MCF 10A (cell line): Measurements from ENCODE around the gene ABLIM2. TPM values are rescaled to one million over a fixed set of nuclear protein-coding genes. Genes with fewer than 3 reads are reported as not detected.

Source experiments
- BruUV-seq: library from RNA; stranded (reverse); fragments of 400-500 nt; replicated peaks from 2 replicates; lab custom pipeline; 2021; lab: Mats Ljungman, UMichigan
- CTCF ChIA-PET: fragments of 300-600 bp; sonication (Branson Sonifier 250); formaldehyde crosslinking; extraction: SDS; loops from one replicate; lab custom pipeline; 2021; ENCODE audit warnings: antibody characterized with exemption, inconsistent platforms; lab: Yijun Ruan, JAX
- POLR2A ChIA-PET: fragments of 300-600, 350-650 bp; sonication (Branson Sonifier 250); formaldehyde crosslinking; extraction: SDS; loops from one replicate; lab custom pipeline; 2020; ENCODE audit warnings: antibody characterized with exemption, inconsistent platforms; lab: Yijun Ruan, JAX
- DNase-seq: peaks from one replicate; pipeline ENCODE4 v3.0.0-alpha.2; 2018; ENCODE audit not compliant: unreplicated experiment
- H3K27ac Mint-ChIP-seq: one replicate; pipeline ENCODE4 v1.8.0; 2022; ENCODE audit warnings: mild to moderate bottlenecking, low read depth, mixed read lengths; ENCODE audit not compliant: unreplicated experiment
- H3K27me3 Mint-ChIP-seq: one replicate; pipeline ENCODE4 v1.8.0; 2022; ENCODE audit warnings: mixed read lengths; ENCODE audit not compliant: insufficient read depth, unreplicated experiment
- H3K36me3 Mint-ChIP-seq: one replicate; pipeline ENCODE4 v1.8.0; 2022; ENCODE audit warnings: mild to moderate bottlenecking, moderate library complexity, mixed read lengths; ENCODE audit not compliant: insufficient read depth, unreplicated experiment
- H3K4me1 Mint-ChIP-seq: one replicate; pipeline ENCODE4 v1.8.0; 2022; ENCODE audit warnings: mixed read lengths; ENCODE audit not compliant: insufficient read depth, unreplicated experiment
- H3K4me3 Mint-ChIP-seq: one replicate; pipeline ENCODE4 v1.8.0; 2022; ENCODE audit warnings: mild to moderate bottlenecking, moderate library complexity, mixed read lengths; ENCODE audit not compliant: unreplicated experiment
- H3K9me3 Mint-ChIP-seq: one replicate; pipeline ENCODE4 v1.8.0; 2022; ENCODE audit warnings: mixed read lengths; ENCODE audit not compliant: unreplicated experiment
- CTCF ChIP-seq: fragments of 200-600 bp; IDR thresholded peaks from one replicate; pipeline ENCODE4 v1.8.0; 2022; ENCODE audit warnings: antibody characterized with exemption, mild to moderate bottlenecking; ENCODE audit not compliant: unreplicated experiment
- intact Hi-C: fragments of 100-400 bp; cut with micrococcal nuclease; formaldehyde crosslinking; loops from 2 replicates; pipeline ENCODE4 v1.14.1; 2022
- total RNA-seq: library from RNA; stranded (reverse); gene quantifications from 2 replicates; pipeline ENCODE4 v1.2.3, GENCODE V29; 2022

ABLIM2 gene
- total RNA-seq, 1 experiment from 2014 or later, result 5.3 TPM

- CTCF ChIA-PET, result interaction anchor here (0.7 to 3.0 kb wide), 2 partner anchors 11 to 16 kb away, joined by 3 to 13 read pairs; no protein-coding TSS in a partner anchor
- Mint-ChIP-seq H3K36me3 (peaks cover 7% of the 10 kb centered on the region), H3K4me3 (no peak overlapping the region), H3K9me3 (peaks cover 11% of the 10 kb centered on the region), H3K4me1 (no peaks in the 10 kb centered on the region), H3K27ac (no peak overlapping the region), H3K27me3 (peaks cover 17% of the 10 kb centered on the region)
- POLR2A ChIA-PET, result no interaction called here
- TF ChIP-seq CTCF, result no peak
- DNase-seq, result no peak
- intact Hi-C loops, result no loop called here
- no TSS peak for BruUV-seq
Measured at GRCh38 chr4:8165374-8165896, 6.8 kb upstream of the ABLIM2 start.

DNA sequence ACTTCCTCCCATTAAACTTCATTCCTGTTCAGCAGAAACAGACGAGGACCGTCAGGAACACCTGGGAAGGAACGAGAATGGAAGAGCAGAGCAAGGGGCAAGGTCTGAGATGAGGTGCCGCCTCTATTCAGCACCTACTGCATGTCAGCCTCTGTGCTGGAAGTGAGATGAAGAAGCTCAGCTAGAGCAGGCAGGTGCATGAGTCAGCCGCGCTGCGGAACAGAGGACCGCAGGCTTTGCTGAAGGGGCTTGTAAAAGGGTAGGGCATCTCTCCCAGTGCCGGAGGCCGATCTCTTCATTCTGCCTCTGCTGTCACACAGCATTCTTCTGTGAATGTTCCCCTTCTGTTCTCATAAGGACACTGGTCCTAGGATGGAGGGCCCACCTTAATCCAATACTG, 6.1 kb upstream of the ABLIM2 start:
- no TSS peak for BruUV-seq
- Mint-ChIP-seq H3K4me1 (peaks cover 5% of the 10 kb centered on the region), H3K27ac (no peak overlapping the region), H3K36me3 (peaks cover 7% of the 10 kb centered on the region), H3K27me3 (peaks cover 17% of the 10 kb centered on the region), H3K4me3 (no peak overlapping the region), H3K9me3 (peaks cover 11% of the 10 kb centered on the region)
- DNase-seq, result no peak
- intact Hi-C loops, result no loop called here
- TF ChIP-seq CTCF, result no peak
- CTCF ChIA-PET, result interaction anchor here (3.0 kb wide), 1 partner anchor 12 kb away, joined by 13 read pairs; no protein-coding TSS in a partner anchor
- POLR2A ChIA-PET, result no interaction called here

DNA sequence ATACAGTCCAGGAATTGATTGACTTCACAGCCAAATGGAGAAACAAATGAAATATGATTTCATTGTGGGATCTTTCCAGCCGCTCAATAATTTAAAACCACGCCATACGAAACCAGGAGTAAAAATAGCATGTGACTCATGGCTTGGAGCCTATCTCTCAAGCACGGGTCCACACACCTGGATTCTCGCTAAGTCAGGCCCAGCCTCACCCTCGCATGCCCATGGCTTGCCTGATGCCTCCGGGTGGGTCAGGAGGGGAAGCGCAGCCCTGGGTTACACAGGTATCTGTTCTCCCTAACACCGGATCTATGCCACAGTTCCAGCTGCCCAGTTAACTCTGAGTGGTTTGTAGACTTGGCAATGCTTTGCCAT, 5.6 kb upstream of the ABLIM2 start:
- CTCF ChIA-PET, result interaction anchor here (3.0 kb wide), 1 partner anchor 12 kb away, joined by 13 read pairs; no protein-coding TSS in a partner anchor
- H3K4me3 Mint-ChIP-seq, result no peak overlapping the region
- intact Hi-C loops, result no loop called here
- no TSS peak for BruUV-seq
- peak; percentile 24 for DNase-seq
- peaks cover 7% of the 10 kb centered on the region for H3K36me3 Mint-ChIP-seq
- TF ChIP-seq CTCF, result no peak
- H3K4me1 Mint-ChIP-seq, result peaks cover 9% of the 10 kb centered on the region
- H3K9me3 Mint-ChIP-seq, result peaks cover 11% of the 10 kb centered on the region
- H3K27me3 Mint-ChIP-seq, result peaks cover 17% of the 10 kb centered on the region
- no peak overlapping the region for H3K27ac Mint-ChIP-seq
- POLR2A ChIA-PET, result no interaction called here

GRCh38 chr4:8163436-8164193, 5.0 kb upstream of the ABLIM2 start:
- peaks cover 12% of the 10 kb centered on the region for H3K36me3 Mint-ChIP-seq
- POLR2A ChIA-PET, result no interaction called here
- H3K4me1 Mint-ChIP-seq, result peaks cover 9% of the 10 kb centered on the region
- peaks cover 17% of the 10 kb centered on the region for H3K27me3 Mint-ChIP-seq
- no peak overlapping the region for H3K27ac Mint-ChIP-seq
- BruUV-seq, result no TSS peak
- no peak for TF ChIP-seq CTCF
- intact Hi-C loops, result no loop called here
- DNase-seq, result no peak
- peaks cover 11% of the 10 kb centered on the region for H3K9me3 Mint-ChIP-seq
- H3K4me3 Mint-ChIP-seq, result no peak overlapping the region
- CTCF ChIA-PET, result interaction anchor here (0.6 to 3.0 kb wide), 2 partner anchors 13 to 911 kb away, joined by 3 to 13 read pairs; no protein-coding TSS in a partner anchor
